SK-N-DZ (cell line): ENCODE results near the gene ZNF358.
A peak's percentile ranks its signal among the peaks of the same experiment; 100 is the strongest.

ENCODE experiments used
- DNase-seq: peaks from one replicate; pipeline ENCODE4 v3.0.0-alpha.2; 2015; ENCODE audit warnings: low spot score

The ZNF358 gene

GRCh38 chr19:7488736-7489353 lies 27.1 kb upstream of the ZNF358 start, which contains the start of gene PEX11G:
Gene PEX11G (minus strand): TSS chr19:7489035. CDS start chr19:7489010, 25 bp downstream.
- DNase-seq, result peak; percentile 74

- no peak for DNase-seq
These were observed 26.3 kb upstream of the ZNF358 start for GRCh38 chr19:7489609-7490044.

GRCh38 chr19:7492142-7492541 lies 23.8 kb upstream of the ZNF358 start:
- DNase-seq, result no peak

- DNase-seq, result no peak
These were observed 23.3 kb upstream of the ZNF358 start for GRCh38 chr19:7492558-7492957.

GRCh38 chr19:7494416-7495098 lies 21.3 kb upstream of the ZNF358 start:
- peak; percentile 72 for DNase-seq

- DNase-seq, result peak; percentile 51
These were observed 18.6 kb upstream of the ZNF358 start for GRCh38 chr19:7497292-7497691.

- peak; percentile 79 for DNase-seq
These were observed 15.0 kb upstream of the ZNF358 start for GRCh38 chr19:7500811-7501450.

- DNase-seq, result no peak
These were observed 13.4 kb upstream of the ZNF358 start for GRCh38 chr19:7502552-7502951.

GRCh38 chr19:7504684-7505083 lies 11.2 kb upstream of the ZNF358 start:
- DNase-seq, result no peak

GRCh38 chr19:7505288-7505681 lies 10.6 kb upstream of the ZNF358 start:
- DNase-seq, result no peak

GRCh38 chr19:7505682-7506384 lies 10.1 kb upstream of the ZNF358 start:
- no peak for DNase-seq

GRCh38 chr19:7506385-7507328 lies 9.2 kb upstream of the ZNF358 start:
- DNase-seq, result peak; percentile 85

GRCh38 chr19:7507884-7508283 lies 8.0 kb upstream of the ZNF358 start:
- DNase-seq, result peak; percentile 70

- DNase-seq, result no peak
These were observed 6.3 kb upstream of the ZNF358 start for GRCh38 chr19:7509625-7510024.

- DNase-seq, result no peak
These were observed 3.5 kb upstream of the ZNF358 start for GRCh38 chr19:7512400-7512851.

GRCh38 chr19:7513809-7514642 lies 1.9 kb upstream of the ZNF358 start:
- DNase-seq, result peak; percentile 85

- DNase-seq, result no peak
These were observed 726 bp upstream of the ZNF358 start for GRCh38 chr19:7515110-7515644.

GRCh38 chr19:7516333-7516732 lies 430 bp downstream of the ZNF358 start:
- DNase-seq, result no peak

- DNase-seq, result no peak
These were observed 975 bp downstream of the ZNF358 start for GRCh38 chr19:7516878-7517277.
